GM19452 (cell line): ENCODE data around the gene KCNN4.

ENCODE experiments used
- ATAC-seq: cut with Tn5 transposase; IDR thresholded peaks from one replicate; pipeline ENCODE4 v1.9.1; 2021; ENCODE audit not compliant: unreplicated experiment

The KCNN4 gene

DNA sequence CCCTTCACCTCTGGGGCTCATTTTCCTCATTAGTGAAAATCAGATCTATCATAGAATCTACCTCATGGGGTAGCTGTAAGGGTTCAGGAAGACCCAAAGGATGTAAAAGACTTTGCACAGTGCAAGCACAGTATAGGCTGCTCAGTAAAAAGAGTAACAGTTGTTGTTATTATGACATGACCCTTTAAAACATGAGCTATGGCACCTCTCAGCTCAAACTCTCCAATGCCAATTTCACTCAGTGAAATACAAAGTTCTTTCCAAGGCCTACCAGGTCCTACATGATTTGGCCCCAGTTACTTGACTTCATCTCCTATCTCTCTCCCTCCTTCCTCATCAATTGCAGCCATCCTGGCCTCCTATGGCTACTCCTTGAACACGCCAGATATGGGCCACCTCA is 30.9 kb downstream of the KCNN4 start:
- no peak for ATAC-seq

DNA sequence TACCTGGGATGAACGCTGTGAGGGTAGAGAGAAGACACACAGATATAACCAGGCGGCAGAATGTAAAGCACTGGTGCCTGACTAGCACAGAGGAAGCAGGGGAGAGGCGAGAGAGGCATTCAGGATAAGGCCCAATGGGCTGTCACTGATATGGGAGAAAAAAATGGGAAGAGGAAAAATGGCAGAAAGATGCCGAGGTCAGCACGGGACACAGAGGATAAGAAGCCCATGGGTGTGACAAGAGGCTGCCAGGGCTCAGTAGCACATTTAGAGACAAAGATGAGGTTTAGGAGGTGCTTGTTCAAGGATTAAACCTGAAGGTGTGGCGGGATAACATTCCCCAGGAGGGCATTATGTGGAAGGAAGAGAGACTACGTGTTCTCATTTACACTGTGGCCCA is 31.6 kb downstream of the KCNN4 start:
- no peak for ATAC-seq

DNA sequence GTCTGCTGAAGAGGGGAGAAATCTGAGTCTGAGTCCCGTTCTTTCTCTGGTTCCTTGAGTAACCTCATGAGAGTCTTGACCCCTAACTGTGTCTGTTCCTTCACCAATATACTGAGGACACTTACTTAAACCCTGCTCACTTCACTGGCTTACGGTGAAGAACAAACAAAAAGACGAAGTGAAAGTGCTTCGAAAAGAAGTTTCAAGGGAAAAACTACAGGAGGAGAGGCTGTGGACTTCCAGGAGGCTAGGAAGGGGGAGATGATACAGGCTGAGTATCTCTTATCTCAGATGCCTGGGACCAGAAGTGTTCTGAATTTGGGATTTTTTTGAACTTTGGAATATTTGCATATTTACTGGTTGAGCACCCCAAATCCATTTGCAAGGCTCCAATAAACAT is 32.1 kb downstream of the KCNN4 start:
- ATAC-seq, result no peak

DNA sequence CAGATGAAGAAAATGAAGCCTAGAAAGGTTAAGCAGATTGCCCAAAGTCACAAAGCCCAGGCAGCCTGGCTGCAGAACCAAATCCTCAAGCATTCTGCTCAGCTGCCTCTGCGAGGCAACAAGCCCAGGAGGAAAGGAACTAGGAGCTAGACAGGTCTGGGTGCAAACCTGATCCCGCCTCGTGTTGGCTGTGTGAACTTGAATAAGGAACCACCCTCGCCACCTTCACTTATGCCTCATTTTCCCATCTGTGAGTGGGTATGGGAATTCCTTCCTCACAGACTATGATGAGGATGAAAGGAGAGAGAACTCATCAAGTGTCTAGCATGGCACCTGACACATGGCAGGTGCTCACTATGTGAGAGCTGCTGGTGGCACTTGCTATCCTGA is 32.6 kb downstream of the KCNN4 start:
- ATAC-seq, result no peak

DNA sequence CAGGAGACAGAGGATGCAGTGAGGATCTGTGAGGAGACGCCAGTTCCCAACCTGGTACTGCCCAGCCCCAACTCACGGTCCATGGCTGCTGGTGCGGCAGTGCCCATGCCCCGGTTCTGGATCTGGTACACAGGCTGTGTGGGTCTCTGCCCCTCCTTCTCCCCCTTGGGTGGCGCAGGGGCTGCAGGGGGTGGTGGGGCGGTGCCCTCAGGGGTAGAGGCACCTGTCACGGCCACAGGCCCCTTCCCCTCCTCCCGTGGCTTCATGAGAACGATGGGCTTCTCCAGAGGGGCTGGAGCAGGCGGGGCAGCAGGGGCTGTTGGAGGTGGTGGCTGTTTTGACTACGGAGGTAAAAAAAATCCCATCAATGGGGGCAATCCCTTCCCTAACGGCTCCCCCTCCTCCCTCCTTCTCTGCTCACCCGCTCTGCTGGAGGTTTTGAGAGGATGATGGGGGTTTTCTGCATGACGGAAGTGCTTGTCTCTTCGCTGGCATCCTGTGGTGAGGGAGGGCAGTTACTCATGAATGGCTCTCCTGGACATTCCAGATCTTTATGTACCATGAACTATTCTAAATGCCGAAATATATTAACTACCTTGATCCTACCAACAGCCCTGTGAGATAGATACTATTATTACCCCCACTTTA is 33.1 kb downstream of the KCNN4 start:
- no peak for ATAC-seq

DNA sequence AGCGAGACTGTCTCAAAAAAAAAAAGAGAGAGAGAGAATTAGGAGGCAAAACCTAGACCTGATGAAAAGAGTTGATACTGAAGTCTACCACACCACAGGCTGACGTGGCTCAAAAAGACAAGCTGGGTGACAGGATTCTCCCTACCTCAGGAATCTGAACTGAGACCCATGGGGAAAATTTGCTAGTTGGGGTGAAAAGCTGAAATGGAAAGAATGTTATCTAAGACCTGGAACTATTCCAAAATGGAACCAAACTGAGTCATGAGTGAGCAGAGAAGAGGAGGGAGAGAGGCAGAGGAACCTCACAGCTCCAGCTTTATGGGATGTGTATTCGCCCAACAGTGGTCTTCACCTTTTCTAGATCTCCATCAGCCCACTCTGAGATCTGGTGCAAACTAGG is 37.7 kb downstream of the KCNN4 start:
- no peak for ATAC-seq

DNA sequence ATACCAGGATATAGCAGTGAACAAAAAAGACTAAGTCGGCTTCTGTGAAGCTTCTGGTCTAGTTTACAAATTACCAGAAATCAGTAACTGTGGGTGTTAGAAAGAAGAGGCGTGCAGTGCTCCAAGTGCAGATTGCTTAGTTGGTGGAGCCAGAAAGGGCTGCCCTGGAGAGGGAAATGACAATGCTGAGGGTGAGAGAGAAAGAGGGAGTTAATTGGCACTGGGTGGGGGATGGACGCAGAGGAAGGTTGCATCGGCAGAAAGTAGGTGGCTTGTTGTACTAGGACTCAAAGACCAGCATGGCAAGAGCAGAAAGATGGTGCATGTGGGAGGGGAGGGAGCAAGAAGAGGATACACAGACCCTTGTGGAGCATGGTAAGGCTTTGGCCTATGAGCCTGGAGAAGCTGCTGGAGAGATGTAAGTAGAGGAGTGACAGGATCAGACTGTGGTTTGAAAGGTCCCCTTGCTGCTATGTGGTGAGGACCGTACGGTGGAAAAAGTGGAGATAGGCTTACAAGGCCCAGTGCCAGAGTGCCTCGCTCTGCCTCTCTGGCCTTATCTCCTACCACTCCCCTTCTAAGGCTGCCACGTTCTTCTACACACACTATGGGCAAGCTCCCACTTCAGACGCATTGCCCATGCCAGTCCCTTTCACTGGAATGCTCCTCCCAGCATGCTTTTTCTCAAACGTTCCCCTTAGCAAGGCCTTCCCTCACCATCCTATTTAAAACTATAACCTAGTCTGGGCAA is 39.5 kb downstream of the KCNN4 start:
- no peak for ATAC-seq

DNA sequence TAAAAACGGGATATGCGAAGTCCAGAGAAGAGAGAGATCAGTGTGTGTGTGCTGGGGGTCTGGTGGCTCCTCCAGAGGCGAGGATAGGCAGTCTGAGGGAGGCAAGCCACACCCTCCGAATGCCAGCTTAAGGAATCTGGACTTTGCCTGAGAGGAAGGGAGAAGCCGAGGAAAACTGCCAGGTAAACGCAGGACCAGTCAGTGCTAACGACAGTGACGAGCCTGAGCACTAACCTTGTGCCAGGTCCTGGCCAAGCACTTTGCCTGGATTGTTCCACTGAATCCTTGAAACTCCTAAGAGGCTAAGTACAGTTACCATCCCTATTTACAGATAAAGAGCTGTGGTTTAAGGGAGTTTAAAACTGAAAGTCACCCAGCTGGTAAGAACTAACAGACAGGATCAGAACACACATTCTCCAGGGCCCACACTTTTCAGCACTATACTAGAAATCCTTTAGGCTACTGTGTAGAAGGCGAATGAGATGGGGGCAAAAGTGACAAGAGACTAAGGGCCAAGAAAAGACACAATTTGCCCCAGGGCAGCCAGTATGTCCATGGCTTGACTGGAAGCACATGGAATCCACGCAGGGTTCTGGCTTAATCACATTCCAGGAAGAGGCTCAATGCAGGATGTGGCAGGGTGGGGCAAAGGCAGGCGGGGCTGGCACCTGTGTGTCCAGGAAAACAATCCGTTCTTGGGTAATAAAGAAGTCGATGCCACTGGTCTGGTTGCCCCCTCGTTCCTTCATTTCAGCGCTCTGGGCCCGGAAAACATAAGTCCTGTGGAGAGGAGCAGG is 41.1 kb downstream of the KCNN4 start:
- no peak for ATAC-seq

DNA sequence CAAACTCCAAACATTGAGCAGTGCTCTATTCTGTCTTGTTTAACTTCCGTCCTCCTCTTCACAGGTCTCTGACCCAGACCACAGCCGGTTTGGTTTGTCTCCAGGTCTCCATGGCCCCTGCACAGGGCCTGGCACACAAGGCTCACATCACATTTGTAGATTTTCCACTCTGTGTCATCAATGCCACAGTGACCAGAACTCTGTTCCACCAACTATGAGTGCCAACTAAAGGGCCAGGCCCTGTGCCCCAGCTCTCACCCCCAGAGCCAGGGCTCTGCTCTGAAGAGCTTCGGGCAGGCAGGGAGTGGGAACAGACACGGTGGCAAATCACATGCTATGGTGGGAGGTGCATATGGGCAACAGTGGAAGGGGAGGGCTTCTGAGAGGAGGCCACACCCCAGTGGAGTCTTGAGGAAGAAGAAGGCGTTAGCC is 42.0 kb downstream of the KCNN4 start:
- no peak for ATAC-seq

DNA sequence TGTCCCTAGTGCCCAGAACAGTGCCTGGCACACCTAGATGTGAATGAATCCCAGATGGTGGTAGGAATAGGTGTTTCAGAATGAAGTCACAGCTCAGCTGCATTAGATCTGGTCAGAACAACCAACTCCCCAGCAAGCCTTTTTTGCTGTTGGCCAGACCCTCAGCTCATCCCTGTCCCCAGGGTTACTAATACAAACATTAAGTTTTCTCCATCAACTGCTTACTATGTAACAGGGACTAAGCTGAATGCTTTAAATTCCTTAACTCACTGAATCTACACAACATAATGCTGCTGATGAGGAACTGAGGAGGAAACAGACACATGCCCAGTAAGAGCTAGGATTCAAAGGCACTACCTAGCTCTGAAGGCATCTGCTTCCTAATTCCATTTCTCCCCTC is 44.8 kb downstream of the KCNN4 start:
- ATAC-seq, result no peak

DNA sequence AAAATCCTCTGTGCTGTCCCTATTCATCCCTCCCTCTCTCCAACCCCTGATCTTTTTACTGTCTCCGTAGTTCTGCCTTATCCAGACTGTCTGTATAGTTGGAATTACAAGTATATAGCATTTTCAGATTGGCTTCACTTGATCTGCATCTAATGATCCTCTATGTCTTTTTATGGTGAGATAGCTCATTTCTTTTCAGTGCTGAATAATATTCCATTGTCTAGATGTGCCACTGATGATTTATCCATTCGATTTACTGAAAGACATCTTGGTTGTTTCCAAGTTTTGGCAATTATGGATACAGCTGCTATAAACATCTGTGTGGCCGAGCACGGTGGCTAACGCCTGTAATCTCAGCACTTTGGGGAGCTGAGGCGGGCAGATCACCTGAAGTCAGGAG is 45.8 kb downstream of the KCNN4 start:
- ATAC-seq, result no peak

DNA sequence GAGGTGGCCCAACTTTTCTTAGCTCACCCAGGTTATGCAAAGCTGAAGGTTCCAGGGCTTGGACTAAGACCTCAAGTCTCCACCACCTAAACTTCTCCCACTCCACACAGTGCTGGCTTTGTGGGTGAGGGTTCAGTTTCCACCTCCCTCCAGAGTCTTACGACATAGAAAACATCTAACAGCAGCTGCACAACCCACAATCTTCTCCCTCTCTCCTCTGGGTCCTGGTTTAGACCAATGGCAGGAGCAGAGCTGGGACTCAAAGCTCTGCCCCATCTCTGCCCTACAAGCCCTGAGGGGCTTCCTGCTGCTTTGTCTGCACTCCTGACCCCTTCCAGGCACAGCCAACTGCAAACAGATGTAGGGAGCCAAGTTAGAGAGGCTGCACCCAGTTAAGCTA is 48.9 kb downstream of the KCNN4 start:
- ATAC-seq, result no peak

DNA sequence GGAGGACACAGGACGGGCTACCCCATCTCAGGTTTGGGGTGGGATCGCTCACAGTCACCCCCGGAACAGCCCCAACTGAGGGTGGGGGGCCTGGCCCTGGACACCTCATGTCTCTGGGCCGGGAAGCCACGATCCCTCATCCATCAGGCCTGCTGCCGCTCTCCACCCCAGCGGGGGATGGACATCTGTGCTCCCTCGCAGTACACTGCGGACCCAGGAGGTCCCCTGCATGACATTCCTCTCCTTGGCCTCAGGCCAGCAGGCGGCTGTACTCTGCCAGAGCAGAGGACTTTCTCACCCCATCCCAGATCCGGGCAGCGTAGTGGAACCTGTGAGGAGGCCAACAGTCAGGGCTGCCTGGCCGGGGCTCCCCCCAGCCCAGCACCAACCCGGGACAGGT is 49.4 kb downstream of the KCNN4 start:
- ATAC-seq, result no peak

DNA sequence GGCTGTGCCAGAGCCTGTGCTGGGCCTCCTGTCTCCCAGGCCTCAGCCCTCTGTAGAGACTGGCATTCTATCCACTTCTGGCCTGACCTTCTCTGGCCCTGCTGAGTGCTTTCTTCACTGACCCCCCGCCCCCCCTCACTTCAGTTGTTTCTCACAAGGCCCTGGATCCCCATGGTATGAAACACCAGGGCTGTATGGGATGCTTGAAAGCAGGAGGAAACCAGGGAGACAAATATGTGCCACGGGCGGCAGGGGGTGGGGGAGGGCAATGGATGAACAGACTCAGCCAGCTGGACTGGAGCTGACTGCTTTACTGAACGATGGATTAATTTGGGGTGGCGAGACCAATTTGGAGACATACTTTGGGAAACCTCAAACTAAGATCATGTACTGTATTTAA is 50.9 kb downstream of the KCNN4 start:
- no peak for ATAC-seq

DNA sequence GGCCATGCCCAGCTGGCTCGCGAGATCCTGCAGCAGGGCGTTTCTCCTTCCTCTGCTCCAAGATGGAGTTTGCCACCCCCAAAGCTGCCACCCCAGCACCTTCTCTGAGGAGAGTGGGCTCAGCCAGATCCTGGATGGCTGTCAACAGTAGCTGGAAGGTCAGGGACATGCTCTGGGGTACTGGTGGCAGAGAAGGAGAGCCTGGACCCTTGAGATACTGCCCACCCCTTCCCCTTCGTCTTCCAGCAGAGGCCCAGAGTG is 53.2 kb downstream of the KCNN4 start:
- no peak for ATAC-seq

DNA sequence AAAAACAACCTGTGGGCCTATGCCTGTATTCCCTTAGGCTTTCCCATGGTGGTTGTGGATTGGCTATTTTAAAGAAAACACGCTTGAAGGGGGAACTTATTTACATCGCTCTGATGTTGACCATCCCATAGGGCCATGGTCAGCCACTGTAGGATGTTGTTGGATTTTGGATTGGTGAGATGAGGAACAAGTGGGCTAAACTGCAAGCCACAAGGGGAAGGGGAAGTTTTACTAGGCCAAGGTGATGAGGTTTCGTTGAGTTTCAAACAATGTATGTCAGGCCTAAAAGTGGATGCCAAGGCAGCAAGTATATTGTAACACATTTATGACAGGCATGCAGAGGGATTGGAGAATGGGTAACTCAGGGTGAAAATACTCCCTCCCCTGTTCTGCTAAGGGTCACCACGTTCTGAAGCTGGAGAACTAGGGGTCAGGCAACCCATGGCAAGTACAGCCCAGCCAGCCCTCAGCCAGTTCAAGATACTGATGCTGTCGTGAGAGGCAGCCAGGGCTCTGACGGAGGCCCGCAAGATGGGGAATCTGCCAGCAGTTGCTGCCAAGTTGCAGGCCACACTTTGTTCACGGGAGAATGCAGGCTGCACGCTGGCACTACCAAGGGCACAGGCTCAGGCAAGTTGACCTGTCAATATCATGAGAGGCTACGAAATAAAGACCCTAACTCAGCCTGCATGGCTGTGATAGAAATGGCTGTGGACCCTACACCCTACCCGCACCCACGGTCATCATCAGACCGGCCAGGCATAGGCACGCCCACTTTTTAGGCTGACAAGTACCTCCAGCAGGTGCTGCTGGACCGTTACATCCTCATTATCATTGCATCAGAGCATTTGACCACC is 53.8 kb downstream of the KCNN4 start:
- no peak for ATAC-seq

DNA sequence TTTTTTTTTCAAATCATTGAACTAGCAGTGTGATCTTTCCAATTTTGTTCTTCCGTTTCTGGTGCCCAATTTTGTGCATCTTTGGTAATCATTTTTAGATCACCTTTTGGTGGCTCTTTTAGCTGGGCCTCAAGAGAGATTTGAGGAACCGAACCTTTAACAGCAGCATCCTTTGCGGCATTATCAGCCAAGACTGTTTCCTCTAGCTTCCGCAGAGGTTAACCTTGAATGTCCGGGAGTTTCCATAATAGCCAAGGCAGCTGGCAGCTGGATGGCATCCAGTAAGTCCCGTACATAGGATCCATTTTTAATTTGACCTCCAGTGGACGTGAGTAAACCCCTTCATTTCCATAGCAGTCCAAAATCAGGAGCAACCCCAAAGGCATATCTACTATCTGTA is 55.3 kb downstream of the KCNN4 start:
- ATAC-seq, result no peak

DNA sequence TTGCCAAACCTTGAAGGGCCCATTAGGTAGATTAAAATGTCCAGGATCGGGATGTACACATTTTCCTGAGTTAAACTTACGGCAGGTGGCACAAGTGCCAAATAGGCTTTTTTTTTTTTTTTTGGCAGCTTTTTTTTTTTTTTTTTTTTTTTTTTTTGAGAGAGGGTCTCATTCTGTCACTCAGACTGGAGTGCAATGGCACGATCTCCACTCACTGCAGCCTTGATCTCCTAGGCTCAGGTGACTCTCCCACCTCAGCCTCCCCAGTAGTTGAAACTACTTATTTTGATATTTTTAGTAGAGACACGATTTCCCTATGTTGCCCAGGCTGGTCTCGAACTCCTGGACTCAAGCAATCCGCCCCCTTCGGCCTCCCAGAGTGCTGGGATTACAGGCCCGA is 55.9 kb downstream of the KCNN4 start:
- no peak for ATAC-seq

DNA sequence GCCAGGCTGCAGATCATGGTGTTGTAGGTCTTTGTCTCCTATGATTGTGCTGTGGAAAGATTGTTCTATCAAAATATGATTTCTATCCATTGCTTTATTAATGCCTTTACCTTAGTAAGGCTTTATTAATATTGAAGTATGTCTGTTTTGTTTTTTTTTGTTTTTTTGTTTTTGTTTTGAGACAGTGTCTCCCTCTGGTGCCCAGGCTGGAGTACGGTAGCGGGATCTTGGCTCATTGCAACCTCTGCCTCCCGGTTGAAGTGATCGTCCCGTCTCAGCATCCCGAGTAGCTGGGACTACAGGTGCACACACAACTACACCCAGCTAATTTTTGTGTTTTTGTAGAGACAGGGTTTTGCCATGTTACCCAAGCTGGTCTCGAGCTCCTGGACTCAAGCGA is 57.2 kb downstream of the KCNN4 start:
- no peak for ATAC-seq

DNA sequence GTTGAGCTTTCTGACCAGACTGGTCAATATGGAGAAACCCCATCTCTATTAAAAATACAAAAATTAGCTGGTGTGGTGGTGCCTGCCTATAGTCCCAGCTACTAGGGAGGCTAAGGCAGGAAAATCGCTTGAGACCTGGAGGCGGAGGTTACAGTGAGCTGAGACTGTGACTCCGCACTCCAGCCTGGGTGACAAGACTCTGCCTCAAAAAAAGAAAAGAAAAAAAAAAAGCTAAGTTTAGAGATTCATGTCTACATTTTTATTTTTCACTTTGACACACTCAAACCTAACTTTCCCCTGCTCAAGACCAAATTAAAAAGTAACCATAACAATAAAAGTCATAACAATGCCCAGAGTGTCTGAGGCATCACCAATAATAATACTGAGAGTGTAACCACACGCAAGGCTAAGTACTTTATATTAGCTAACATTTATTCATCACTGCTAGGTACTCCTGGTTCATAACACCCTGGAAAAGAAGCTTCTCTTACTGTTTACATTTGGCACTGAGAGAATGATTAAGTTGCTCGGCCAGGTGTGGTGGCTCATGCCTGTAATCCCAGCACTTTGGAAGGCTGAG is 59.2 kb downstream of the KCNN4 start:
- ATAC-seq, result no peak

DNA sequence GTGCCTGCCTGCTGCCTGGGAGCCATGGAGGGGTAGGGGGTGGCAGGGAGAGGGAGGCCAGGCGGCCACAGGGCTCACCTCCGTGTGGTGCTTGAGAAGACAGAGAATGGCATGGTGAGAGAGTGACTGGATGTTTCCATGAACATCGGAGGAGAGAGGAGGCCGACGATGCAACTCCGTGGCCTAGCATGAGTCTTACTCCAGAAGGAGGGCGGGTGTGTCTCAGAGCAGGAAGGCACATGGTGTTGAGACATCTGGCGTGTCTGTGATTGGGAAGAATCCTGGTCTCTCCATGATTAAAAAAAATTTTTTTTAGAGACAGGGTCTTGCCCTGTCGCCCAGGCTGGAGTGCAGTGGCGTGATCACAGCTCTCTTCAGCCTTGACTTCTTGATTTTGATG is 59.8 kb downstream of the KCNN4 start:
- no peak for ATAC-seq
